Measurements from ENCODE around the gene MCC.

The MCC gene

DNA sequence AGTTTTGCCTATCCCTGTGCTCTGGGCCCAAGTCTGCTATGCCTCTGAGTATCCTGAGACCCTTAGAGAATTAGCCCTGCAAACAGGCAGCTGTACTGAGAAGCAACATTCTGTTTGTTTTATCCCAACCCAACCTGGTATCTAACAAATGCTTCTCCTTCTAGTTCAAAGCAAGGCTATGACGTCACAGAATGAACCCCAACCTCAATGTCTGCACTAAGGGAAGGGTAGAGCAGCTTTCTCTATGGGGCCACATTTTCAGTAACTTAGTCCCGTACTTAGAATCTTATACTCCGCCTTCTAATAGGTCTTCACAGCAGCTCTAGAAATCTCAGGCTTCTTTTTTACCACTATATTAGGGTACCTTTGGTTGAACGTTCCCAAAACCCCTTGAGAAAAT lies 223.1 kb downstream of the MCC start:
- TF ChIP-seq, protein P1, sequence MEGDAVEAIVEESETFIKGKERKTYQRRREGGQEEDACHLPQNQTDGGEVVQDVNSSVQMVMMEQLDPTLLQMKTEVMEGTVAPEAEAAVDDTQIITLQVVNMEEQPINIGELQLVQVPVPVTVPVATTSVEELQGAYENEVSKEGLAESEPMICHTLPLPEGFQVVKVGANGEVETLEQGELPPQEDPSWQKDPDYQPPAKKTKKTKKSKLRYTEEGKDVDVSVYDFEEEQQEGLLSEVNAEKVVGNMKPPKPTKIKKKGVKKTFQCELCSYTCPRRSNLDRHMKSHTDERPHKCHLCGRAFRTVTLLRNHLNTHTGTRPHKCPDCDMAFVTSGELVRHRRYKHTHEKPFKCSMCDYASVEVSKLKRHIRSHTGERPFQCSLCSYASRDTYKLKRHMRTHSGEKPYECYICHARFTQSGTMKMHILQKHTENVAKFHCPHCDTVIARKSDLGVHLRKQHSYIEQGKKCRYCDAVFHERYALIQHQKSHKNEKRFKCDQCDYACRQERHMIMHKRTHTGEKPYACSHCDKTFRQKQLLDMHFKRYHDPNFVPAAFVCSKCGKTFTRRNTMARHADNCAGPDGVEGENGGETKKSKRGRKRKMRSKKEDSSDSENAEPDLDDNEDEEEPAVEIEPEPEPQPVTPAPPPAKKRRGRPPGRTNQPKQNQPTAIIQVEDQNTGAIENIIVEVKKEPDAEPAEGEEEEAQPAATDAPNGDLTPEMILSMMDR (IDR thresholded peaks at IDR 0.05; ENCODE audit: insufficient read depth, low read length, poor library complexity, severe bottlenecking) = no peak
- Histone ChIP-seq H3K36me3 (ENCODE audit: control insufficient read depth, insufficient read depth, low read length) (no peaks in the 10 kb centered on the region), H3K27me3 (replicated peaks; ENCODE audit: control insufficient read depth, insufficient read depth, low read length) (no peaks in the 10 kb centered on the region; the same call in 1 of the 2 replicates)

DNA sequence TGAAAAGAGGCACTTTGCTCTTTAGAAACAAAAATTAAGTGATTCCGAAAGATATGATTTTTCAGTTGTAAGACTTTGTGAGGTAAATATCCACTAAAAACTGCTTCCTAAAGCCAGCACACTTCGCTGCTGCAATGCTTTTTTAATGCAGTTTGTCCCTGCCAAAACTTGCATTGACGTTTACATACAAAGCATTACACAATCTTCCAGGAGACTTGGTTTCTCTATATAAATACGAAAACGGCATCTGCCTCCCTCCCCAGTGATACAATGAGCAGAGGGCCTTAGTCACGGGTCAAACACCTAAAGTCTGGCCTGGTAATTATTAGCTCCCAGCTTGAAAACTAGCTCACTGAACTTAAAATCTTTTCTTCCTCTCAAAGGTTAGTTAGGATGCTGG lies 224.2 kb downstream of the MCC start:
- no peak for DNase-seq (ENCODE audit: extremely low read depth, insufficient read length)
- H3K4me3 ChIP-seq (replicated peaks; ENCODE audit: low read depth, low read length) = no peak overlapping the region
- H3K36me3 ChIP-seq (ENCODE audit: control insufficient read depth, insufficient read depth, low read length) = no peaks in the 10 kb centered on the region
- H3K27me3 ChIP-seq (replicated peaks; ENCODE audit: control insufficient read depth, insufficient read depth, low read length) = no peaks in the 10 kb centered on the region; the same call in 1 of the 2 replicates
- TF ChIP-seq, protein P1 (IDR thresholded peaks at IDR 0.05; ENCODE audit: insufficient read depth, low read length, poor library complexity, severe bottlenecking) = no peak

More for the DNA sequence above, 223.1 kb downstream of the MCC start:
- no peak overlapping the region for H3K4me3 ChIP-seq (replicated peaks; ENCODE audit: low read depth, low read length)
- no peak for DNase-seq (ENCODE audit: extremely low read depth, insufficient read length)

DNA sequence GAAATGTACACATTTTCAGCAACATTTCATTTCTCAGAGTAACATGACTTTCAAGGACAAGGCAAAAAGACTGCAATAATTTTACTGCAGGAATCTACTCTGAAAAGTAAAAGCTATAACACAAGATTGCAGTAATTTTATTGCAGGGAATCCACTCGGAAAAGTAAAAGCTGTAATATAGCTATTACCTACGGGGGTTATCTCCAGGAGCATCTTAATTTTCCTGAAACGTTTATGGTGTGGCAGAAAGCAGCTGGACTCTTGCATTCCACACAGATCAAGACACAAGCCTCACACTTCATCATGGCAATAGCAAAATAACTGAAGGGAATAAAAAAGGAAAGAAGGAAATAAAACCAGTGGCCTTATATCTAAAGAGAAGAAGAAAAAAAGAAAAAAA lies 224.7 kb downstream of the MCC start:
- Histone ChIP-seq H3K27me3 (replicated peaks; ENCODE audit: control insufficient read depth, insufficient read depth, low read length) (no peaks in the 10 kb centered on the region; the same call in 1 of the 2 replicates), H3K36me3 (ENCODE audit: control insufficient read depth, insufficient read depth, low read length) (no peaks in the 10 kb centered on the region), H3K4me3 (replicated peaks; ENCODE audit: low read depth, low read length) (no peak overlapping the region)
- no peak for DNase-seq (ENCODE audit: extremely low read depth, insufficient read length)
- TF ChIP-seq, protein P1 (IDR thresholded peaks at IDR 0.05; ENCODE audit: insufficient read depth, low read length, poor library complexity, severe bottlenecking) = no peak

DNA sequence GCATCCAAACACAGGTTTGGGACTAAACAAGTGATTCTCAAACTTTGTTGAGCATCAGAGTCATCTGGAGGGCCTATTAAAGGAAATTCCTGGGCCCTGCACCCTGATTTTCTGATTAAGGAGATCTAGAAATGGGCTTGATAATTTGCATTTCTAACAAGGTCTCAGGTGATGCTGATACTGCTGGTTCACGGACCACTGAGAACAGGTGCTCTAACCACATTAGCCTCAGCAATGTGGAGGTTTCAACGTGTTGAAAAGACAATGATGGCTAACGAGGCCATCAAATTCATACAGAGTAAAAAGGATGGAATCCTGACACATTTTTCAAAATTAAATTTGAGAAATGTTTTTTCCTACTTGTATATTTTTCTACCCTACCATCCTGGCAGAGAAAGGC lies 225.6 kb downstream of the MCC start:
- Histone ChIP-seq H3K36me3 (ENCODE audit: control insufficient read depth, insufficient read depth, low read length) (no peaks in the 10 kb centered on the region), H3K4me3 (replicated peaks; ENCODE audit: low read depth, low read length) (no peak overlapping the region), H3K27me3 (replicated peaks; ENCODE audit: control insufficient read depth, insufficient read depth, low read length) (no peaks in the 10 kb centered on the region; the same call in 1 of the 2 replicates)
- no peak for DNase-seq (ENCODE audit: extremely low read depth, insufficient read length)
- TF ChIP-seq, protein P1 (IDR thresholded peaks at IDR 0.05; ENCODE audit: insufficient read depth, low read length, poor library complexity, severe bottlenecking) = no peak

DNA sequence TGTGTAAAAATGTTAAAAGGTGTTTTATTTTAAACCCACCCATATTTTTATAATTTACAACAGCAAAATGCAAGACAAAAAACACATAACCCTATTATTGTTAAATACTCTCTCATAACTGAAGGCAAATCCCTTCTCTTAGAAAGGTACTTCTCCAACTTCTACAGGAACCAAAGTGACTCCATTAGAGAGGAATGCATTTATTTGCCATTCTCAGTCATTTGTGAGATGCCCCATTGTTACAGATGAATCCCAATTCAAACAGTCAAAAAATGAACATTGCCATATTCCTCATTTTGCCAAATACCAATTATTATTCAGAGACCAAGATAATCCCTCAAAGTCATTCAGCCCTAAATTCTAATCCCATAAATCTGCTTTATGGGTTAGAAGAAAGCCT lies 229.2 kb downstream of the MCC start:
- TF ChIP-seq, protein P1 (IDR thresholded peaks at IDR 0.05; ENCODE audit: insufficient read depth, low read length, poor library complexity, severe bottlenecking) = no peak

DNA sequence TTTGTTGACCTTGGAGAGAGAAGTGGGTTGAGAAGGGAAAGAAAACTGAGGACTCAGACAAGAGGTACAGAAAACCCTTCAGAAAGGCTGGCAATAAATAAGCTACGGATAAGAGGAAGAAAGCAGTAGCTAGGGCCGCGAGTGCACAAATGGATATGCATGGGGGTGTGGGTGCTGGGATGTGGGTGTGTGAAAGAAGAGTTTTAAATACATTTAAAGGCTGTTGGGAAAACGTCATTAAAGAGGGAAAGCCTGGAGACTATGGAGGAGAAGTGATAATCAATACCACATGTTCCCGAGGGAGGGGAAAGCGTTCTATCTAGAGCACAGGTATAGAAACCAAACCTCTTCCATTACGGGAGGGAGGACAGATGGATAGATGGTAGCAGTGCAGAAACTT lies 230.7 kb downstream of the MCC start:
- TF ChIP-seq, protein P1 (IDR thresholded peaks at IDR 0.05; ENCODE audit: insufficient read depth, low read length, poor library complexity, severe bottlenecking) = no peak
- Histone ChIP-seq H3K4me3 (replicated peaks; ENCODE audit: low read depth, low read length) (no peak overlapping the region), H3K36me3 (ENCODE audit: control insufficient read depth, insufficient read depth, low read length) (no peaks in the 10 kb centered on the region), H3K27me3 (replicated peaks; ENCODE audit: control insufficient read depth, insufficient read depth, low read length) (no peaks in the 10 kb centered on the region; the same call in none of the 2 replicates)
- no peak for DNase-seq (ENCODE audit: extremely low read depth, insufficient read length)

More for the DNA sequence above, 229.2 kb downstream of the MCC start:
- H3K36me3 ChIP-seq (ENCODE audit: control insufficient read depth, insufficient read depth, low read length) = no peaks in the 10 kb centered on the region
- no peak for DNase-seq (ENCODE audit: extremely low read depth, insufficient read length)
- H3K27me3 ChIP-seq (replicated peaks; ENCODE audit: control insufficient read depth, insufficient read depth, low read length) = no peaks in the 10 kb centered on the region; the same call in none of the 2 replicates
- H3K4me3 ChIP-seq (replicated peaks; ENCODE audit: low read depth, low read length) = no peak overlapping the region

Data from GM06990 (cell line).